Neural progenitor cell (in vitro differentiated cells): ENCODE measurements around the gene PLEKHA7.

ENCODE experiments used
- EZH2phosphoT487 ChIP-seq: fragments of 200-600 bp; sonication (generic); IDR thresholded peaks from 2 replicates; pipeline ENCODE4 v1.6.1; 2017; ENCODE audit warnings: antibody characterized with exemption
- TF ChIP-seq, protein P1 (sequence below): fragments of 200-600 bp; sonication (generic); IDR thresholded peaks from 2 replicates; pipeline ENCODE4 v1.5.1; 2017; ENCODE audit warnings: antibody characterized with exemption, mild to moderate bottlenecking

DNA sequence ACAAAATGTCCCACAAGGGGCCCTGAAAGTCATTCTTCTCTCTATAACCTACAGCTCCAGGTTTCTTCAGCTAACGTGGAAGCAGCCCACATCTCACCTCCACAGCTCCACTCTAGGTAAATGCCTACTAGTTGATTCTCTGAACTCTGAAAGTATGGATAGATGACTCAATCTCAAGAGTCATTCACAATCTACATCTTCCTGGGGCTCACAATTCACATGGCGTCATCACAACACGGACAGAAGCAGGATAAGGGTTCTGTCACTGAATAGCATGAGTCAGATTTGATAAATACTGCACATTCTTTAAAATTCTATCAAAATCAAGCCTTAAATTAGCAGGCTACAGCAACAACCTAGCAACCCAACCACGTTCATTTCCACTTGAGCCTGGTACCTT lies 96.3 kb downstream of the PLEKHA7 start:
- TF ChIP-seq, protein P1, sequence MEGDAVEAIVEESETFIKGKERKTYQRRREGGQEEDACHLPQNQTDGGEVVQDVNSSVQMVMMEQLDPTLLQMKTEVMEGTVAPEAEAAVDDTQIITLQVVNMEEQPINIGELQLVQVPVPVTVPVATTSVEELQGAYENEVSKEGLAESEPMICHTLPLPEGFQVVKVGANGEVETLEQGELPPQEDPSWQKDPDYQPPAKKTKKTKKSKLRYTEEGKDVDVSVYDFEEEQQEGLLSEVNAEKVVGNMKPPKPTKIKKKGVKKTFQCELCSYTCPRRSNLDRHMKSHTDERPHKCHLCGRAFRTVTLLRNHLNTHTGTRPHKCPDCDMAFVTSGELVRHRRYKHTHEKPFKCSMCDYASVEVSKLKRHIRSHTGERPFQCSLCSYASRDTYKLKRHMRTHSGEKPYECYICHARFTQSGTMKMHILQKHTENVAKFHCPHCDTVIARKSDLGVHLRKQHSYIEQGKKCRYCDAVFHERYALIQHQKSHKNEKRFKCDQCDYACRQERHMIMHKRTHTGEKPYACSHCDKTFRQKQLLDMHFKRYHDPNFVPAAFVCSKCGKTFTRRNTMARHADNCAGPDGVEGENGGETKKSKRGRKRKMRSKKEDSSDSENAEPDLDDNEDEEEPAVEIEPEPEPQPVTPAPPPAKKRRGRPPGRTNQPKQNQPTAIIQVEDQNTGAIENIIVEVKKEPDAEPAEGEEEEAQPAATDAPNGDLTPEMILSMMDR = no peak
- no peak for TF ChIP-seq EZH2phosphoT487
